SK-N-SH (cell line): ENCODE measurements around the gene CNTNAP2. TPM values are rescaled to one million over a fixed set of nuclear protein-coding genes. Genes with fewer than 3 reads are reported as not detected.
A peak's percentile ranks its signal among the peaks of the same experiment; 100 is the strongest.

Experiments
- EP300 ChIP-seq, 2 experiments: IDR thresholded peaks; 2 replicates each; pipeline versions ENCODE4 v1.4.0 to v1.6.1; 2012; ENCODE audit warnings: borderline replicate concordance in 1 of 2, low read depth in 1 of 2, low read length in 1 of 2
- EZH2phosphoT487 ChIP-seq: fragments of 200-600 bp; sonication (generic); IDR thresholded peaks from 2 replicates; pipeline ENCODE4 v1.6.1; 2017; ENCODE audit warnings: low read depth, mixed run types, mild to moderate bottlenecking, antibody characterized with exemption, moderate library complexity, borderline replicate concordance
- FOSL2 ChIP-seq: IDR thresholded peaks from 2 replicates; pipeline ENCODE4 v1.4.0; 2012; ENCODE audit warnings: low read depth, mild to moderate bottlenecking, moderate library complexity, borderline replicate concordance
- FOXJ3 ChIP-seq: sonication (generic); formaldehyde crosslinking; IDR thresholded peaks from 2 replicates; pipeline ENCODE4 v1.5.1; 2020; ENCODE audit warnings: mild to moderate bottlenecking, missing genetic modification reagents
- FOXM1 ChIP-seq: IDR thresholded peaks from 2 replicates; pipeline ENCODE4 v1.4.0; 2012; ENCODE audit warnings: low read depth, mild to moderate bottlenecking
- GABPA ChIP-seq: IDR thresholded peaks from 2 replicates; pipeline ENCODE4 v1.4.0; 2012; ENCODE audit warnings: low read depth, mild to moderate bottlenecking
- GATA2 ChIP-seq: sonication (generic); formaldehyde crosslinking; IDR thresholded peaks from 2 replicates; pipeline ENCODE4 v1.5.0; 2020; ENCODE audit warnings: mild to moderate bottlenecking, missing genetic modification reagents
- MAX ChIP-seq: IDR thresholded peaks from 2 replicates; pipeline ENCODE4 v1.4.0; 2012; ENCODE audit warnings: low read depth
- MEF2A ChIP-seq: IDR thresholded peaks from 2 replicates; pipeline ENCODE4 v1.4.0; 2012; ENCODE audit warnings: low read depth, borderline replicate concordance
- NRF1 ChIP-seq: IDR thresholded peaks from 2 replicates; pipeline ENCODE4 v1.6.1; 2012; ENCODE audit warnings: low read depth, mild to moderate bottlenecking, low read length
- REST ChIP-seq: IDR thresholded peaks from 2 replicates; pipeline ENCODE4 v1.6.1; 2012; ENCODE audit warnings: mild to moderate bottlenecking, low read depth, low read length, moderate library complexity
- RFX5 ChIP-seq: IDR thresholded peaks from 2 replicates; pipeline ENCODE4 v1.6.1; 2012; ENCODE audit warnings: mild to moderate bottlenecking, improper control_type of control experiment, low read length
- RXRA ChIP-seq: IDR thresholded peaks from 2 replicates; pipeline ENCODE4 v1.4.0; 2012; ENCODE audit warnings: low read depth, mild to moderate bottlenecking, borderline replicate concordance
- SIN3A ChIP-seq: IDR thresholded peaks from 2 replicates; pipeline ENCODE4 v1.6.1; 2012; ENCODE audit warnings: low read depth, mild to moderate bottlenecking, low read length, moderate library complexity, borderline replicate concordance
- TEAD4 ChIP-seq: IDR thresholded peaks from 2 replicates; pipeline ENCODE4 v1.4.0; 2012; ENCODE audit warnings: mild to moderate bottlenecking, borderline replicate concordance; ENCODE audit not compliant: insufficient read depth
- USF1 ChIP-seq: IDR thresholded peaks from 2 replicates; pipeline ENCODE4 v1.4.0; 2012; ENCODE audit warnings: low read depth, borderline replicate concordance
- YY1 ChIP-seq: IDR thresholded peaks from 2 replicates; pipeline ENCODE4 v1.4.0; 2012; ENCODE audit warnings: low read depth, mild to moderate bottlenecking
- ZBTB33 ChIP-seq: IDR thresholded peaks from 2 replicates; pipeline ENCODE4 v1.4.0; 2012; ENCODE audit warnings: low read depth, borderline replicate concordance
- polyA plus RNA-seq, 3 experiments: library from polyadenylated mRNA; depleted of rRNA; stranded (reverse); fragments of >200 nt; gene quantifications; 2 replicates each; pipeline ENCODE4 v1.2.3, GENCODE V29; 2012

The CNTNAP2 gene
- polyA plus RNA-seq, 1 of the 3 experiments (the other 2 are of a cell fraction): 3.4 TPM

GRCh38 chr7:147509541-147510200 lies 1393.1 kb downstream of the CNTNAP2 start (continued):
- TF ChIP-seq ZBTB33 (0 out of 2 replicates have a peak, but pooled peaks have one; percentile 21), RFX5 (no peak), FOSL2 (peak; percentile 85; the same call in 1 of the 2 replicates), REST (no peak), EP300 (IDR thresholded peaks at IDR 0.05; ENCODE audit: borderline replicate concordance in 1 of 2, low read depth in 1 of 2, low read length in 1 of 2) (peak; percentile 11 to 99; a peak in 3 of 4 replicates), USF1 (no peak), MEF2A (peak; percentile 74), FOXM1 (peak; percentile 88), SIN3A (0 out of 2 replicates have a peak, but pooled peaks have one; percentile 53), FOXJ3 (no peak), RXRA (peak; percentile 71; the same call in 1 of the 2 replicates), YY1 (no peak), GABPA (no peak), GATA2 (CRISPR knock-in tag) (no peak), EZH2phosphoT487 (no peak), NRF1 (no peak), TEAD4 (peak; percentile 90), MAX (peak; percentile 74)
